GM08714 (cell line): ENCODE data around the gene STK10.

Experiments used
- H3K4me3 ChIP-seq: fragments of 200-500 bp; sonication (Bioruptor generic); 2 replicates; pipeline ENCODE4 v1.5.1; 2014; ENCODE audit warnings: mild to moderate bottlenecking, low read length, inconsistent platforms
- ZNF274 ChIP-seq: IDR thresholded peaks from 2 replicates; pipeline ENCODE4 v1.6.1; 2012; ENCODE audit warnings: mild to moderate bottlenecking, low read depth, low read length

The STK10 gene

DNA sequence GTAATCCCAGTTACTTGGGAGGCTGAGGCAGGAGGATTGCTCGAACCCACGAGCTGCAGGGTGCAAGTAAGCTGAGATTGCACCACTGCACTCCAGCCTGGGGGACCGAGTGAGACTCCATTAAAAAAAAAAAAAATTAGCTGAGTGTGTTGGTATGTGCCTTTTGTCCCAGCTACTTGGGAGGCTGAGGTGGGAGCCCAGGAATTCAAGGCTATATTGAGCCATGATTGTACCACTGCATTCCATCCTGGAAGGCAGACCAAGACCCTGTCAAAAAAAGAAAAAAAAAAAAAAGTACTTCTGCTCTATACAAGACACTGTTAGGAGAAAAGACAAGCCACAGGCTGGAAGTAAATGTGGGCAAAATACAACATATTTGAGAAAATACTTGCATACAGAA, 113.1 kb downstream of the STK10 start:
- no peak for TF ChIP-seq ZNF274
- no peak overlapping the region for H3K4me3 ChIP-seq

DNA sequence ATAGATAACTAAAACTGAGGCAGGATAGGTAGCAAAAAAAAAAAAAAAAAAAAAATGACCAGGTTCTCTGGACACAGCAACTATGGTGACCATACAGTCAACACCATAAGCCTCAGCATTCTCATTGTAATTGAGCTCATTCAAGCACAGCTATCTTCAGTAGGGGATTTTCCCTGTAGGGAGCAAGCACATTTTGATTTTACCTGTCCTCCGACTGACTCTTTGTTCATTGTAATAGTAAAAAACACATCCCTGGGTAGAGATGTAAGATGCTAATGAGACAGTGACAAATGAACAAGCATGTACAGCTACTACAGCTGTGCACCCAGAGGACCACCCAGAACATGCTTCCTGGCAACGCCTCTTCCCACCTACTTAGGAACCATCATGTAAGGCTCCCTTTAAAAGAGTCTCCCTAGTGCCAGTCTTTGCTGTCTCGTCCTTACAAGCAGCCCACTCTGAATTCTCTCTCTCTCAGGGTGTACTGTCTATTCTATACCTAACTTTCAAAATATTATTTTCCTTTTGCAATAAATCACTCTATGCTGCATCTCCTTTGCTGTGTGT, 116.6 kb downstream of the STK10 start:
- no peak for TF ChIP-seq ZNF274

DNA sequence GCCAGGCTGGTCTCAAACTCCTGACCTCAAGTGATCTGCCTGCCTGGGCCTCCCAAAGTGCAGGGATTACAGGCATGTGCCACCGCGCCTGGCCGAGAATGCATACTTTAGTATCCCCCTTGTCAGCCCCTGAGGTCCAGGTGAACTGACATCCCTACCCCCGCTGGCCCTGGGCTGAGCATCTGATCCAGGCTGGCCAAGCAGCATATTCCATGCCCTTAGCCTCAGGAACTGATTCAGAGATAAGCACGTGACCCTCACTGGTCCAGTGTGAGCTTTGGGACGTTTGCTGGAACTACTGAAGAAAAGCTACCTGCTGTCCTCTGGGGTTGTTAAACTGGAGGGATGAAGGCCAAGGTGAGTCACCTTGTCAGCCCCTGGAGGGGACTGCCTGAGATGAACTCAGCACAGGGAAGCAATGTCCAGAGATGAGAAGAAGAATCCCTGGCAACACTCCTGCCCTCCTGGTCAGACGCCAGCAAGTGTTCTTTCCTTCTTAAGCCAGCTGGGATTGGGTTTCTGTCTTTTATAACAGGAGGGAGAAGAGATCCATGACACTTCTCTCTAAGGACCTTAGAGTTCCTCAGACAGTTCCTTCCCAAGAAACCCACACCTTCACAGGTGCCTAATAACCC, 122.5 kb downstream of the STK10 start:
- H3K4me3 ChIP-seq, result no peak overlapping the region
- no peak for TF ChIP-seq ZNF274

More for the DNA sequence above, 116.6 kb downstream of the STK10 start:
- no peak overlapping the region for H3K4me3 ChIP-seq

DNA sequence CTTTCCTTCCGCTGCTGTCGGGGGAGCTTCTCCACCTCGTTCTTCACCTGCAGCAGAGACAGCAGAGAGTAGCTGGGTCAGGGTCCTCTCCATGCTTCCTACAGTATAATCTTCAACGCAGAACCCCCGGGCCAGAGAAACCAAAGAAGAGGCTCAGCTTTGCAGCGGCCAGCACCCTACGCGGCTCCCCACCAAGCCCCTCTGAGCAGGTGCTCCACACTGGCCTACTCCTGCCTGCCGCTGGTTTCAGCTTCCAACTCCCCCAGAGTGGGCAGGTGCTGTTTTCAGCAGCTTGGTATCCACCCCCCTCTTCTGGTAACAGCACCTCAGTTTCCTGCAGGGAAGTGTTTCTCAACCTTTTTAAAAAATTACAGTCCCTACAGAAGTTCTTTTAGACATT, 123.3 kb downstream of the STK10 start:
- TF ChIP-seq ZNF274, result no peak
- no peak overlapping the region for H3K4me3 ChIP-seq

DNA sequence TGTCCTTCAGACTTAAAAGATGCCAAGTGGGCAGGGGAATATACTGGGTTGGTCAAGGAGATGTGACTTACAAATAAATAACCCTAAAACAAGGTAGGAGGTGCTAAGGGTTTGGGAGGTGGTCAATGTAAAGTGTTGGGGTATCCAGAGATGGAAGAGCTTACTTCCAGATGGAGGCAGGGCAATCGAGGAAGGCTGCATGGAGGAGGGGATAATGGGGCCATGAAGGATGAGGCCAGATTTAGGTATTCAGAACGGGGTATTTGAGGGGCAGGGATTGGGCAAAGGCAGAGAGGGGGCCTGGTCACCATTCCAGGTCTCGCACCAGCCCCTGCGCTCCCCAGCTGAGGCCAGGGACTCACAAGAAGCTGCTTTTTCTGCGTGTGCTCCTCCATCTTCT, 123.7 kb downstream of the STK10 start:
- no peak overlapping the region for H3K4me3 ChIP-seq
- TF ChIP-seq ZNF274, result no peak

DNA sequence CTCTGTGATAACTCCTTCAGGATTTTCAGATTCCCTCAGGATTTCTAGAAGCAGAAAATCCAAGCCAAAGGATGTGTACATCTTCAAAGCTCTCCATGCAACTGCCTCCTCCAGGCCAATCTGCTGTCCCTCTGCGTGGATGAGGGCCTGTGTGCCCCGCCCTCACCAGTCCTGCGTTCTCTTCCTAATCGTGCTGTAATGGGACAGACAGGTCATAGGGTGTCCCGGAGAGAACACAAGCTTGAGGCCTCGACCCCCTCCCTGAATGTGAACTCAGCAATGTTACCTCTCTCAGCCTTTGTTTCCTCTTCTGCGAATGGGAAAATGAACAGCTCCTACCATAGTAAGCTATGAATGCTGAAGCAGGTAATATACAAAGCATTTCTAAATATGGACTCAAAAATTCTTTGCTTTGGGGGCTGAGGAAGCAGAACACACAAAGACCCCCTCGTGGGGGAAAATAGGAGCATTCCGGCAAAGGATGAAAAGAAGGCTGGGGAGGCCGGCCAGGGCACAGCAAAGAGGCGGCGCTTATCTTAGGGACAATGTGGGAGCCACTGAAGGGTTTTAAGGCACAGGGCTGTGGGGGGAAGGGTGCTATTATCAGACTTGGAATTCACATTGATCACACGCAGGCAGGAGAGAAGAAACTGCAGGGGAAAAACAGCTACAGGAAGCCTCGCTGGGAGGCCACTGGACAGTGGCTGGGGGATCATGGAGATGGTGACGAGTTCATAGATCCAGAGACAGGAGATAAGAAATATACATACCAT, 124.4 kb downstream of the STK10 start:
- H3K4me3 ChIP-seq, result no peak overlapping the region
- TF ChIP-seq ZNF274, result no peak

DNA sequence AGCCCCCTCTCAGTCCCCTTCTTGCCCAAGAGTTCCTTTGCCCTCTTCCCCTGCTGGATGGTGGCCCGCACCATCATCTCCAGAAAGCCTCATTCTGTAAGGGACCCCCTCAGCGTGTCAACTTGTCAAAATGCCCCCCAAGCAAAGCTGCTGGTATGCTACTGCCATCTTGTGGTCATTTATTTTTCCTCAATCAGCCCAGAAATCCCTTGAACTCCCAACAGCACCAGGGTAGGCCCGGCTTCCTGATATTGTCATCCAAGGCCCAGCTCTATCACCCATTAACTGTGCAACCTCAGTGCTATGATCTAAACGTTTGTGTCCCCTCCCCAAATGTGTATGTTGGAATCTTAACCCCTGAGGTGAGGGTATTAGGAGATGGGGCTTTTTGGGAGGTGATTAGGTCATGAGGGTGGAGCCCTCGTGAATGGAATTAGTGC, 128.3 kb downstream of the STK10 start:
- no peak for TF ChIP-seq ZNF274
- H3K4me3 ChIP-seq, result no peak overlapping the region

DNA sequence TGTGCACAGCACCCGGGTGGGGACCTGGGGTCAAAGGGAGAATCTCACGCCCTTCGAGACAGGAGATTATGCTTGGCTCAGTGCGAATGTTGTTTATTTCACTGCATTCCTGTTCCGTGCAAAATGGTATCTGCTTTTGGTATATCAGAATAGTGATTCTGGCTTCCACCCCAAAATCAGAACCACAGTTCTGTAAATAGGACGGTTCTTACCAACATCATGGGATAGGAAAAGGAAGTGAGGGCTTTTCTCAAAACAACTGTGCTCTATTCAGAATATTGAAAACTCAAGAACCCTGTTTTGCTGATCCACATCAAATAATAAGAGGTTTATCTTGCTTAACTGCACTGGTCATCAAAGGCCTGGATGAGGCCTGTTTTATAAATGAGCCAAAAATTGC, 129.9 kb downstream of the STK10 start:
- TF ChIP-seq ZNF274, result no peak
- no peak overlapping the region for H3K4me3 ChIP-seq

DNA sequence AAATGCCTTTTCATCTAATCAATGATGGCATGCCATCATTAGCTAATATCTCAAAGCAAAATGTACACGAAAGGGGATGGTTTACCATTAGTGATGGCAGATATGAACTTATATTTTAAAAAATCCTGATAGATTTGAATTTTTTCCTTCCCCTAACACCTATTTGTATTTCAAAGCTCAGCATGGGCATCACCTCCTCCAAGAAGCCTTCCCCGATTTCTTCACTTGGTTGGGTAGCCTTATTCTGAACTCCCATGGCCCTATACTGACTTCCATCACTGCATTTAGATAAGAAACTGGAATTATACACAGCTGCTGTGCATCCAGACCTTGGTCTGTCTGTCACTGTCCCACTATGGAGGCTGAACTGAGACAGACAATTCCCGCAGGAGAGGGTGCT, 132.0 kb downstream of the STK10 start:
- no peak overlapping the region for H3K4me3 ChIP-seq
- no peak for TF ChIP-seq ZNF274

DNA sequence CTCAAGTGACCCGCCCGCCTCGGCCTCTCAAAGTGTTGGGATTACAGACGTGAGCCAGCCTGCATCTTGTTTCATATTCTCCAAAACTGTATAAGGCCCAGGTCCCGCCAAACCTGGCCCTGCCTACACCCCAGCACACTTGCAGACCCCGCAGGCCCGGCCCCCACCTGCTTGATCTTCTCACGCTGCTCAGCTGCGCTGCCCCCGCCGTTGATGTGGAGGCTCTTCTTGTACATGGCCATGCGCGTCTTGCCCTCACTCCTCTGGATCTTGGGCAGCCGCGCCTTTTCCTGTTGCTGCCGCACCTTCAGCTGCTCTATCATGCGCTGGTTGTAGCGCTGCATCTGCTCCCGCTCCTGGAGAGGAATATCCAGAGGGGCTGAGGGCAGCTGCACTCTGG, 132.6 kb downstream of the STK10 start:
- no peak overlapping the region for H3K4me3 ChIP-seq

DNA sequence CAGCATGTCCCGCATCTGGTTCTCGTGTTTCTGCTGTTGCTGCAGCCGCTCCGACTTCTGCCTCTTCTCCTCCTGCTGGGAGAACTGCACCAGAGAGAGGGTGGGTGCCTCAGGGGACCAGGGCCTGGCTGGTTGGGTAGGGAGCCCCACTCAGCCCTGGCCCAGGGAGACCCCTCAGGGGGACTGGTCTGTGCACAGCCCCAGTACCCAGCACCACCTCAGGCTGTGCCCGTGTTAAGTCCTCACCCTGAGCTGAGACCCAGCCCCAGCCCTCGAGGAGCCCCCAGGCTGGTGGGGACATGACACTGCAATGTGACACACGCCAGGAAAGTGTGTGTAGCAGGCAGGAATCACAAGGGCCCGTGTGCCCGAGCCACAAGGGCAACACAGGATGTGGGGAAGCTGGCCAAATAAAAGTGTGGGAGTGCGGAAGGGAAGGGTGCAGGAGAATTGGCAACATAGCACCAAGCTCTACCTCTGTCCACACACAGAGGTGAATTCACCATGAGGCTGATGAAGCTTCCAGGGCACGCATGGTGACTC, 133.3 kb downstream of the STK10 start:
- no peak for TF ChIP-seq ZNF274
- no peak overlapping the region for H3K4me3 ChIP-seq

More for the DNA sequence above, 132.6 kb downstream of the STK10 start:
- TF ChIP-seq ZNF274, result no peak

DNA sequence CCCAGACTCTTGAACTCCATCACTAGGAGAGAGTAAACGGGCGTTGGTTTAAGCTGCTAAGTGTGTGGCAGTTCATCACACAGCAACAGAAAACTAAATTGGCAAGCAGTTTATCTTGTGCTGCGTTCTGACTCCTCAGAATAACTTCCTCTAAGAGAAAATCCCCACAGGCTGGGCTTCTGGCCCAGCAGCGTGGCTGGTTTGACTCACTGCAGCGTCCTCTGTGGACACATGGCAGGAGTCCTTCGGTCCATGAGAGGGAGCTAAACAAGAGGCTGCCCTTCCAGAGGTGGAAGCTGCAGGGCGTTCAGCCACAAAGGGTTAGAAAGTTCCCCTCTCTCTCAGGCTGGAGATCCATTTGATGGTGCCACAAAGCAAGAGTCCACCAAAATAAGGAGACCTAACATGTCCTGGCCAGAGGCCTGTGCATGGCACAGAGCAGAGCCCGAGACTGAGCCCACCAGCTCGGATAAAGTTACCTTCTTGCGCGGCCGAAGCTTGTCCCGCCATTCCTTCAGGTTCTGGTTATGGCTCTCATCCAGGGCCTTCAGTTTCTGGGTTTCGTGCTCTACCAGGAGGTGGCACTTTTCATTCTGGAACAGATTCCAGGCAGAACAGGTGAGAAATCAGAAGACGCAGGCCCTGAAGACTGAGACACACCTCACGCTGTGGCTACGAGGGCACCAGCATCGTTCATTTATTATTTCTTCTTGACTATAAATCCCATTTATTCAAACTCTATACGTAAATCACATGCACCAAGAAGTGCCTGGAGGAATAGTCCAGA, 135.4 kb downstream of the STK10 start:
- no peak for TF ChIP-seq ZNF274
- no peak overlapping the region for H3K4me3 ChIP-seq

DNA sequence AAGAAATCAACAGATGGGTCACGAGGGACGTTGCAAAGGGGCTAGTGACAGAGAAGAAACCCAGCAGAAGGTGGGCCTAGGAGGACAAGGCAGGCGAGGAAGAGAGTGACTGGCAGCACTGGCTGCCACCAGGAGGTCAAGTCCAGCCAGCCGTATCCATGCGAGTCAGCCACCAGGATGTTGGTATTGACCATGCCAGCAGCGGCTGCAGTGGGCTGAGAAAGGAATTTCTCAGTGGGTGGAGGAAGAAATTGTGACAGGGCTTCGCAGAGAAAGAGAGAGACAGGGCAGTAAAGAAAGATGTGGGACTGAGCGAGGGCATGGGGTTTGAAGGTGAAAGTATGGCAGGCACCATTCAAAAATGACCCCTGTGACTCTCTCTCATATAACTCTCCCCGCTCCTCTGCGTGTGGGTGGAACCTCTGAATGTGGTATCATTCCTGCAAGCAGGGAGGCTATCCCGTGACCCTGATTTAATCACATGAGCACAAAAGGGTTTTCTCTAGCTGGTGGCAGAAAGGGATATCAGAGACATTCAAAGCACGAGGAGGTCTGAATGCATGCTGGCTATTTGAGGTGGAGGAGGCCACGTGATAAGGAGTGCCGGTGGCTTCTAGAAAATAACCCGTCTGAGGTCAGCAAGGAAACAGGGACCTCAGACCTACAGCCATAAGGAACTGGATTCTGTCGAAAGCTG, 136.2 kb downstream of the STK10 start:
- no peak for TF ChIP-seq ZNF274
- H3K4me3 ChIP-seq, result no peak overlapping the region

DNA sequence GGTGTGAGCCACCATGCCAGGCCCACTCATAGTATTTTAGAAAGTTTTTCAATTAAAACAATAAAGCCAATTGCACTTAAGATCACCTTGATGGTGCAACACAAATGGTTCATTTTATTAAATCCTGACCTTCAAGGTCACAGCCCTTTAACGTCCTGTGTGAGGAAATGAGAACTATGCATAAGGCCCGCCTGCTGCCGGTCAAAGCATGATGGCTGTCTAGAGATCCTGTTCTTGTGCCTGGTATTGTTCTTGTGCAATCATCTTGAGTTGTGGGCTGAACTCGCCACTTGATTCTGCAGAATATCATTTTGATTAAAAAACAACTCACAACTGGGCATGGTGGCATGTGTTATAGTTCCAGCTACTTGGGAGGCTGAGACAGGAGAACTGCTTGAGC, 137.9 kb downstream of the STK10 start:
- no peak for TF ChIP-seq ZNF274
- no peak overlapping the region for H3K4me3 ChIP-seq
